Epidermal melanocyte (primary cell): ENCODE measurements around the gene IER5.

ENCODE experiments used
- DNase-seq: peaks from one replicate; pipeline ENCODE4 v3.0.0; 2011; ENCODE audit warnings: low spot score; ENCODE audit not compliant: insufficient read length

IER5 gene

GRCh38 chr1:181076852-181077251 lies 11.6 kb upstream of the IER5 start:
- DNase-seq, result no peak

GRCh38 chr1:181077576-181078242 lies 10.8 kb upstream of the IER5 start:
- DNase-seq, result no peak

- no peak for DNase-seq
Observed at GRCh38 chr1:181079382-181079781, 9.1 kb upstream of the IER5 start.

GRCh38 chr1:181079920-181080319 lies 8.6 kb upstream of the IER5 start:
- DNase-seq, result no peak

- no peak for DNase-seq
Observed at GRCh38 chr1:181080556-181080955, 7.9 kb upstream of the IER5 start.

- DNase-seq, result no peak
Observed at GRCh38 chr1:181081395-181081794, 7.1 kb upstream of the IER5 start.

- no peak for DNase-seq
Observed at GRCh38 chr1:181083842-181084605, 4.5 kb upstream of the IER5 start.

- no peak for DNase-seq
Observed at GRCh38 chr1:181084606-181084969, 3.9 kb upstream of the IER5 start.

GRCh38 chr1:181086091-181086490 lies 2.4 kb upstream of the IER5 start:
- no peak for DNase-seq

- DNase-seq, result no peak
Observed at GRCh38 chr1:181086926-181087325, 1.6 kb upstream of the IER5 start.

- DNase-seq, result no peak
Observed at GRCh38 chr1:181087400-181087901, 1.0 kb upstream of the IER5 start.

GRCh38 chr1:181089017-181089675 lies 646 bp downstream of the IER5 start:
- no peak for DNase-seq

GRCh38 chr1:181089676-181090544 lies 1.4 kb downstream of the IER5 start:
- no peak for DNase-seq

- no peak for DNase-seq
Observed at GRCh38 chr1:181090641-181091126, 2.2 kb downstream of the IER5 start.

GRCh38 chr1:181091309-181092040 lies 3.0 kb downstream of the IER5 start:
- no peak for DNase-seq

GRCh38 chr1:181092056-181092455 lies 3.6 kb downstream of the IER5 start:
- DNase-seq, result no peak

- DNase-seq, result no peak
Observed at GRCh38 chr1:181092883-181093458, 4.5 kb downstream of the IER5 start.

- peak; percentile 56 for DNase-seq
Observed at GRCh38 chr1:181094416-181095212, 6.1 kb downstream of the IER5 start.

- DNase-seq, result no peak
Observed at GRCh38 chr1:181095260-181095659, 6.8 kb downstream of the IER5 start.
